ENCODE results near the gene LRRC36.

GRCh38 chr16:67398546-67399217 is 72.1 kb downstream of the LRRC36 start:
- TF ChIP-seq POLR2A (IDR thresholded peaks at IDR 0.05), result no peak
- TF ChIP-seq CTCF (IDR thresholded peaks at IDR 0.05), result no peak

All from right lobe of liver (tissue), 4 donors.